T-helper 2 cell (primary cell): ENCODE data around the gene TM2D3.

Experiments used
- DNase-seq, 5 experiments: peaks; one replicate each; pipeline versions ENCODE4 v3.0.0 to v3.0.0-alpha.2; 2012 to 2022

Gene TM2D3

DNA sequence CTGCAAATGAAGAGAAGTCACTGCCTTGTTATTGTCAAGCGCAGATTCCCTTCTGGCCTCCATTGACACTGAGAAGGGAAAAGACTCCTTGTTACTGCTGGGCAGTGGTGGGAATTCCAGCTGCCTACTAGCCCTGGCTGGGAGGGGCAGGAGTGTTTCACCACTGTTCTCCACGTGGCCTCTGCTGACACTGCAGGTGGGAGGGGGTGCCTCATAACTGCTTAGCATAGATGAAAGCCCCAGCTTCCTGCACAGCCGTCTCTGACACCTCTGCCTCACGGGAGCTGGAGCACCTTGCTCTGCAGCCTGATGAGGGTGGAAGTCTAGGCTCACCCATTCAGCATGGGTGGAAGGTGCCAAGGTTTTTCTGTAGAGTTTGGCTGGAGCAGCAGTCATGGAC, 52.1 kb downstream of the TM2D3 start:
- no peak for DNase-seq

DNA sequence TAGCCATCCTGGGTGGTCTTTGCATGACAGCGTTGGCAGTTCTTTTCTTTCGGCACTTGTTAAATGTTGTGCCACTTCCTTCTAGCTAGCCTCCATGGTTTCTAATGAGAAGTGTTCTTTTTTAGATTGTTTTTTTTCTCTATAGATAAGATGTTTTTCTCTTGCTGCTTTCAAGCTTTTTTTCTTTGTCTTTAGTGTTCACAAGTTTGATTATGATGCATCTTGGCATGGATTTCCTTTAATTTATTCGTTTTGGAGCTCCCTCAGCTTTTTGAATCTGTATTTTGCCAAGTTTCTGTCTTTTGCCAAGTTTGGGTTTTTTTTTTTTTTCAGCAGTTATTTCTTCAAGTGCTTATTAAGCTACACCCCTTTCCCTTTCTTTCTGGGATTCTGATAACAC, 53.1 kb downstream of the TM2D3 start:
- no peak for DNase-seq

DNA sequence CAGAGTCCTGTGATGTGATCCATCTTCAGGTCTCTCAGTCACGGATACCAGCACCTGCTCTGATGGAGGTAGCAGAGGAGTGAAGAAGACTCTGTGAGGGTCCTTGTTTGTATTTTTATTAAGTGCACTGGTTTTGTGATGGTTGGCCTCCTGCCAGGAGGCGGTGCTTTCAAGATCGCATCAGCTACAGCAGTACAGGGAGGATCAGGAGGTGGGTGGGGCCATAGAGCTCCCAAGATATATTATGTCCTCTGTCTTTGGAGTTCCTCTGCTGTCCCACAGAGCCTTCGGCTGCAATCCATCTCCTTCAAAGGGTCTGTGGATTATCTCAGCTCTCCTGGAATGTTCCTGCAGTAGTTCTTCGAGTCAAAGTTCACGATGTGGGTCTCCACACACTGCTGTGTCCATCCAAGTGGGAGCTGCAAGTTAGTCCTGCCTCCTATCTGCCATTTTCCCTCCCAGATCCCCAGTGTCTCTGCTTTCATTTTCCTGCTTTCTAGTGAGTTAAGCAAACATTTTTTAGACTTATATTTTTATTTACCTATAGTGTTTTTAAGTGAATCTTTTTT, 54.7 kb downstream of the TM2D3 start:
- no peak for DNase-seq

DNA sequence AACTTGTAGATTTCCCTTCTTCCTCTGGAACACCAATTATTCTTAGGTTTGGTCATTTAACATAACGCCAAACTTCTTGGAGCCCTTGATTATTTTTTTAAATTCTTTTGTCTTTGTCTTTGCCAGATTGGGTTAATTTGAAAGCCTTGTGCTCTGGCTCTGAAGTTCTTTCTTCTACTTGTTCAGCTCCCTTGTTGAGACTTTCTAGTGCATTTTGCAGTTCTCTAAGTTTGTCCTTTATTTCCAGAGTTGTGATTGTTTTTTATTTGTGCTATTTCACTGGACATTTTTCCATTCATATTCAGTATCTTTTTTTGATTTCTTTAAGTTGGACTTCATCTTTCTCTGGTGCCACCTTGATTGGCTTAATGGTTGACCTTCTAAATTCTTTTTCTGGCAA, 55.5 kb downstream of the TM2D3 start:
- DNase-seq, result no peak
